Adrenal gland (tissue), 5 donors: ENCODE measurements around the gene P2RY2.

Experiments
- CTCF ChIP-seq, 6 experiments: fragments of 450-650 bp in 4 of 6; fragments of 200-600 bp in 2 of 6; sonication (generic) in 1 of 6; IDR thresholded peaks; 1 replicate in 5 of 6; 2 replicates in 1 of 6; pipeline versions ENCODE4 v1.5.1 to v1.8.0; 2016 to 2021; ENCODE audit warnings: antibody characterized with exemption in 6 of 6, mild to moderate bottlenecking in 2 of 6, moderate library complexity in 1 of 6
- POLR2A ChIP-seq, 2 donors: fragments of 450-650 bp; IDR thresholded peaks; one replicate each; pipeline ENCODE4 v1.6.1; 2017; ENCODE audit warnings: antibody characterized with exemption in 2 of 2, mild to moderate bottlenecking in 2 of 2, moderate library complexity in 1 of 2
- donor health status: DM: no; HTN: no; CAD: no.

- TF ChIP-seq CTCF (IDR thresholded peaks at IDR 0.05) = no peak
- TF ChIP-seq POLR2A (IDR thresholded peaks at IDR 0.05) = no peak
Observed at GRCh38 chr11:73241300-73241699, 23.2 kb downstream of the P2RY2 start.
